K562 (cell line): ENCODE data around the gene ABHD5. TPM values are rescaled to one million over a fixed set of nuclear protein-coding genes. Genes with fewer than 3 reads are reported as not detected.

Source experiments
- ATAC-seq: fragments of 200-7000 bp; cut with Tn5 transposase; 3 replicates; pipeline ENCODE4 v1.9.1; 2020; ENCODE audit warnings: moderate library complexity
- BruUV-seq: library from RNA; stranded (reverse); fragments of 400-500 nt; replicated peaks from 2 replicates; lab custom pipeline; 2021; lab: Mats Ljungman, UMichigan
- CTCF ChIA-PET: fragments of 300-600 bp; formaldehyde crosslinking; extraction: SDS; loops from one replicate; lab custom pipeline; 2021; ENCODE audit warnings: low intra/inter-chr PET ratio; lab: Yijun Ruan, JAX
- POLR2A ChIA-PET: fragments of 300-600, 350-650 bp; sonication (Branson Sonifier 250); formaldehyde crosslinking; extraction: SDS; loops from one replicate; lab custom pipeline; 2021; ENCODE audit warnings: antibody characterized with exemption, inconsistent platforms; lab: Yijun Ruan, JAX
- DNase-seq, 4 experiments: peaks; one replicate each; pipeline versions ENCODE4 v3.0.0 to v3.0.0-alpha.2; 2011 to 2018; ENCODE audit warnings: low spot score in 3 of 4, mixed read lengths in 3 of 4; ENCODE audit errors: extremely low read depth in 1 of 4
- FAIRE-seq: peaks from 2 replicates; lab custom pipeline; 2011; peaks lifted over from hg19 to GRCh38; lab: Jason Lieb, UNC
- H2AFZ ChIP-seq: 2 replicates; pipeline ENCODE4 v1.6.0; 2011; ENCODE audit warnings: low read depth, low read length, control low read depth, inconsistent platforms
- H3K27ac ChIP-seq: fragments of 200-600 bp; 3 replicates; pipeline ENCODE4 v1.8.0; 2011; ENCODE audit warnings: low read depth, mild to moderate bottlenecking, control low read depth, inconsistent platforms, low read length, moderate library complexity, mixed read lengths; ENCODE audit errors: extremely low read depth
- H3K27me3 ChIP-seq, 2 experiments: fragments of 300-600 bp in 1 of 2; 2 replicates in 1 of 2; 3 replicates in 1 of 2; pipeline versions ENCODE4 v1.6.0 to v1.8.0; 2011; ENCODE audit warnings: inconsistent platforms in 2 of 2, low read length in 2 of 2, mild to moderate bottlenecking in 1 of 2, mixed read lengths in 1 of 2, moderate library complexity in 1 of 2; ENCODE audit not compliant: control insufficient read depth in 2 of 2, insufficient read depth in 2 of 2
- H3K36me3 ChIP-seq: fragments of 300-600 bp; 3 replicates; pipeline ENCODE4 v1.8.0; 2011; ENCODE audit warnings: mild to moderate bottlenecking, low read length, inconsistent platforms; ENCODE audit not compliant: control insufficient read depth, insufficient read depth
- H3K4me1 ChIP-seq, 2 experiments: fragments of 200-600 bp in 1 of 2; replicated peaks in 1 of 2; 2 replicates in 1 of 2; 3 replicates in 1 of 2; pipeline versions ENCODE4 v1.5.1 to v1.8.0; 2011; ENCODE audit warnings: inconsistent platforms in 2 of 2, low read length in 2 of 2, mild to moderate bottlenecking in 1 of 2, mixed read lengths in 1 of 2, moderate library complexity in 1 of 2; ENCODE audit not compliant: control insufficient read depth in 2 of 2, insufficient read depth in 2 of 2
- H3K4me2 ChIP-seq: 2 replicates; pipeline ENCODE4 v1.6.1; 2011; ENCODE audit warnings: low read length, control low read depth, inconsistent platforms, mixed read lengths; ENCODE audit not compliant: insufficient read depth
- H3K4me3 ChIP-seq: fragments of 200-600 bp; sonication (generic), shearing (Covaris generic); 2 replicates; pipeline ENCODE4 v1.5.1; 2016; ENCODE audit warnings: control low read depth, inconsistent platforms
- H3K79me2 ChIP-seq: fragments of 200-600 bp; 3 replicates; pipeline ENCODE4 v1.8.0; 2011; ENCODE audit warnings: low read length, inconsistent platforms; ENCODE audit not compliant: control insufficient read depth, insufficient read depth
- H3K9ac ChIP-seq, 2 experiments: 2 replicates each; pipeline versions ENCODE4 v1.6.0 to v1.6.1; 2011; ENCODE audit warnings: low read depth in 2 of 2, low read length in 2 of 2, control low read depth in 1 of 2, inconsistent platforms in 1 of 2, mild to moderate bottlenecking in 1 of 2, mixed read lengths in 1 of 2; ENCODE audit not compliant: insufficient read depth in 1 of 2
- H3K9me1 ChIP-seq: one replicate; pipeline ENCODE4 v1.6.0; 2011; ENCODE audit warnings: inconsistent platforms, mild to moderate bottlenecking, low read length, moderate library complexity; ENCODE audit not compliant: control insufficient read depth, insufficient read depth
- H3K9me3 ChIP-seq: replicated peaks from 2 replicates; pipeline ENCODE4 v1.5.1; 2011; ENCODE audit warnings: low read depth, low read length, inconsistent platforms; ENCODE audit not compliant: control insufficient read depth, insufficient read depth
- H4K20me1 ChIP-seq: replicated peaks from 2 replicates; pipeline ENCODE4 v1.6.1; 2011; ENCODE audit warnings: low read length, inconsistent platforms, mixed read lengths; ENCODE audit not compliant: control insufficient read depth, insufficient read depth
- ATF7 ChIP-seq: fragments of 450-650 bp; IDR thresholded peaks from 2 replicates; pipeline ENCODE4 v1.7.1; 2014; ENCODE audit warnings: mild to moderate bottlenecking, moderate library complexity
- CHD2 ChIP-seq: IDR thresholded peaks from 2 replicates; pipeline ENCODE4 v1.6.1; 2011; ENCODE audit warnings: low read depth, low read length
- DEAF1 ChIP-seq: fragments of 450-650 bp; formaldehyde crosslinking; IDR thresholded peaks from 2 replicates; pipeline ENCODE4 v1.4.0; 2020; ENCODE audit warnings: mild to moderate bottlenecking, moderate library complexity
- LCOR ChIP-seq: sonication (generic); formaldehyde crosslinking; IDR thresholded peaks from 2 replicates; pipeline ENCODE4 v1.8.0; 2022; ENCODE audit warnings: mild to moderate bottlenecking, missing genetic modification reagents
- SMARCA4 ChIP-seq: fragments of 450-650 bp; IDR thresholded peaks from 2 replicates; pipeline ENCODE4 v1.6.1; 2016
- TBP ChIP-seq: optimal IDR thresholded peaks from 2 replicates; pipeline ENCODE3; 2011; ENCODE audit warnings: low read depth, low read length, improper control_type of control experiment
- TEAD1 ChIP-seq, 2 experiments: fragments of 450-650 bp in 1 of 2; sonication (generic) in 1 of 2; formaldehyde crosslinking; IDR thresholded peaks; 2 replicates each; pipeline versions ENCODE4 v1.4.0 to v1.8.0; 2020 to 2022; ENCODE audit warnings: mild to moderate bottlenecking in 2 of 2, missing genetic modification reagents in 1 of 2
- TOE1 ChIP-seq, 2 experiments: fragments of 450-650 bp in 1 of 2; sonication (generic) in 1 of 2; formaldehyde crosslinking in 1 of 2; IDR thresholded peaks; 2 replicates each; pipeline versions ENCODE4 v1.7.1 to v1.8.0; 2016 to 2022; ENCODE audit warnings: borderline replicate concordance in 2 of 2, mild to moderate bottlenecking in 2 of 2, antibody characterized with exemption in 1 of 2, inconsistent platforms in 1 of 2, low read depth in 1 of 2, missing genetic modification reagents in 1 of 2, moderate library complexity in 1 of 2
- ZHX1 ChIP-seq: fragments of 150-350 bp; conservative IDR thresholded peaks from 2 replicates; pipeline ENCODE4 v1.6.1; 2014; ENCODE audit warnings: low read length
- ZNF311 ChIP-seq: fragments of 250-450 bp; sonication (Bioruptor Pico); IDR thresholded peaks from 2 replicates; pipeline ENCODE4 v1.4.0; 2020; ENCODE audit warnings: mild to moderate bottlenecking, moderate library complexity
- WGBS: fragments of 100-300 bp; shearing (Covaris generic); methylation state at CpG from one replicate; pipeline ENCODE4 v1.1.6; 2016; ENCODE audit warnings: low coverage, mixed read lengths; ENCODE audit not compliant: insufficient coverage; ENCODE audit errors: missing lambda C conversion rate; 5-methylcytosine and 5-hydroxymethylcytosine counted together
- in situ Hi-C: fragments of 300-500 bp; cut with MboI; formaldehyde crosslinking; loops from 4 replicates; pipeline ENCODE4 v1.15.0; 2018; ENCODE audit warnings: inconsistent platforms, mixed read lengths
- intact Hi-C: fragments of 100-400 bp; cut with micrococcal nuclease; formaldehyde crosslinking; loops from 2 replicates; pipeline ENCODE4 v1.14.2; 2022
- polyA plus RNA-seq, 8 experiments: library from polyadenylated mRNA; depleted of rRNA in 4 of 8; stranded (reverse) in 5 of 8; unstranded in 3 of 8; fragments of >200 nt; fragmentation: Nextera tagmentation in 2 of 8; fragmentation: Illumina TruSeq in 1 of 8; extraction: Ambion mirVana in 2 of 8; extraction: Trizol in 1 of 8; gene quantifications; 2 replicates each; pipeline versions ENCODE4 v1.2.1 to v1.2.3, GENCODE V29; 2011 to 2014; ENCODE audit warnings: inconsistent platforms in 1 of 8, missing spikeins in 1 of 8
- total RNA-seq, 7 experiments: library from RNA; depleted of rRNA in 6 of 7; stranded (reverse); fragments of >200 nt in 6 of 7; fragmentation: Illumina TruSeq in 2 of 7; extraction: Trizol in 2 of 7; gene quantifications; 2 replicates each; pipeline versions ENCODE4 v1.2.1 to v1.2.3, GENCODE V29; 2011 to 2021; ENCODE audit warnings: low replicate concordance in 1 of 7
- TF ChIP-seq, protein P1 (sequence below): fragments of 250-450 bp; sonication (Bioruptor Pico); IDR thresholded peaks from 2 replicates; pipeline ENCODE4 v1.8.0; 2021; ENCODE audit warnings: moderate library complexity, mild to moderate bottlenecking, inconsistent platforms
- TF ChIP-seq, protein P2 (sequence below): sonication (generic); formaldehyde crosslinking; IDR thresholded peaks from 2 replicates; pipeline ENCODE4 v1.8.0; 2022; ENCODE audit warnings: missing genetic modification reagents, mild to moderate bottlenecking, borderline replicate concordance

Gene ABHD5
- total and polyA plus RNA-seq, 9 of the 15 experiments (the other 6 are each of a cell fraction or from before 2014, with no cell fraction given) = 27.8 to 61.7 (median 39.9) TPM

DNA sequence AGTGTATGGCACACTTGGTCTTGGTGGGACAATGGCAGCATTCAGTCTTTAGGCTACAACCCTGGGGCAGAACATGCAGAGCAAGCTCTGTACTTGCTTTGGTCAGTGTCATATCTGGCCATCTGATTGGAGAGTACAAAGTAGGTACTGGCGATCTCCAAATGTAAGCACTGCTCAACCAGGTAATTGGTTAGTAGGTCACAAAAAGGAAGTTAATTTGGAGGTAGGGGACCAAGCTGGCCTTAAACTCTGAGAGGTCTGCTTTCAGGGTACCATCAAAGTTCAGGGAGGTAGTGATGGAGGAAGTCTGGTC, 3.3 kb upstream of the ABHD5 start (continued):
- TF ChIP-seq TOE1 (IDR thresholded peaks at IDR 0.05; ENCODE audit: borderline replicate concordance) = no peak
- no peak for TF ChIP-seq TOE1 (CRISPR knock-in tag; IDR thresholded peaks at IDR 0.05; ENCODE audit: borderline replicate concordance, low read depth)
- TF ChIP-seq, protein P1, sequence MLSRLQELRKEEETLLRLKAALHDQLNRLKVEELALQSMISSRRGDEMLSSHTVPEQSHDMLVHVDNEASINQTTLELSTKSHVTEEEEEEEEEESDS (CRISPR knock-in tag) = no peak

DNA sequence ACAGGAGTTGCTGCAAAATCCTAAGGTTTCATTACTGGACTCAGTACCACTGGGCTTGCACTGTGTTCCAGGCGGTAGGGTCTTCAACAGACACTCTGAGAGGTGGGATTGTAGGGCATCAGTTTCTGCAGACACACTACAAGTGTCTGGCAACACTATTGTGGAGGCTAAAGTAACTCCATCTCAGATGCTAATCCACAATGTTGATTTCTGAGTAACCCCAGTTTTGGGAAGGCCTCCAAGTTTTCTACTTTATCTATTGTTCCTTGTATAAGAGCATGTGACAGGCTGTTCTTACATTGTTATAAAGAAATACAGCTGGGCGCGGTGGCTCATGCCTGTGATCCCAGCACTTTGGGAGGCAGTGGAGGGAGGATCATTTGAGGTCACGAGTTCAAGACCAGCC, 2.5 kb upstream of the ABHD5 start:
- Histone ChIP-seq H3K4me3 (no peak overlapping the region), H2AFZ (no peak overlapping the region), H3K79me2 (peaks cover 61% of the 10 kb centered on the region), H3K9me1 (no peaks in the 10 kb centered on the region), H3K27me3 (no peaks in the 10 kb centered on the region), H3K36me3 (peaks cover 5% of the 10 kb centered on the region; the same call in 2 of the 3 replicates), H3K4me2 (peak overlapping the region; percentile 95; the same call in 1 of the 2 replicates), H3K9ac (no peak overlapping the region), H4K20me1 (peaks cover 10% of the 10 kb centered on the region; the same call in 1 of the 2 replicates), H3K27ac (peak overlapping the region; percentile 91), H3K4me1 (peaks cover 40 to 48% of the 10 kb centered on the region in 2 experiments), H3K9me3 (no peaks in the 10 kb centered on the region; the same call in 1 of the 2 replicates)
- intact Hi-C loops (no loop called here), in situ Hi-C loops (no loop called here)
- ATAC-seq = no peak
- BruUV-seq = no TSS peak
- no peak for FAIRE-seq
- 29% methylated on average over 4 of the region's 4 CpGs for WGBS
- CTCF ChIA-PET = no interaction called here
- POLR2A ChIA-PET = interaction anchor here (0.7 to 4.4 kb wide), 3 partner anchors 11 to 707 kb away, joined by 4 to 32 read pairs (median 23); no protein-coding TSS in a partner anchor
- DNase-seq = peak in 1 of 4 experiments; percentile 71
- TF ChIP-seq, protein P2, sequence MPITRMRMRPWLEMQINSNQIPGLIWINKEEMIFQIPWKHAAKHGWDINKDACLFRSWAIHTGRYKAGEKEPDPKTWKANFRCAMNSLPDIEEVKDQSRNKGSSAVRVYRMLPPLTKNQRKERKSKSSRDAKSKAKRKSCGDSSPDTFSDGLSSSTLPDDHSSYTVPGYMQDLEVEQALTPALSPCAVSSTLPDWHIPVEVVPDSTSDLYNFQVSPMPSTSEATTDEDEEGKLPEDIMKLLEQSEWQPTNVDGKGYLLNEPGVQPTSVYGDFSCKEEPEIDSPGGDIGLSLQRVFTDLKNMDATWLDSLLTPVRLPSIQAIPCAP (CRISPR knock-in tag) = no peak
- no peak for TF ChIP-seq CHD2
- peak; percentile 32; the same call in 1 of the 2 replicates for TF ChIP-seq DEAF1 (CRISPR knock-in tag)
- TF ChIP-seq LCOR (CRISPR knock-in tag) = no peak
- TF ChIP-seq SMARCA4 = no peak
- TF ChIP-seq ZNF311 (CRISPR knock-in tag) = peak; percentile 93
- TF ChIP-seq TBP = no peak
- TF ChIP-seq ATF7 = no peak
- TF ChIP-seq ZHX1 = no peak
- TF ChIP-seq TEAD1 (CRISPR knock-in tag; IDR thresholded peaks at IDR 0.05) = peak in 1 of 2 experiments; percentile 96; a peak in 2 of 4 replicates
